H1 (cell line): ENCODE results near the gene HLA-DOB. TPM values are rescaled to one million over a fixed set of nuclear protein-coding genes. Genes with fewer than 3 reads are reported as not detected.

ENCODE experiments used
- CREB1 ChIP-seq: IDR thresholded peaks from 2 replicates; pipeline ENCODE4 v1.6.1; 2012; ENCODE audit warnings: inconsistent platforms
- NANOG ChIP-seq: IDR thresholded peaks from 2 replicates; pipeline ENCODE4 v1.6.1; 2011; ENCODE audit warnings: low read length, low read depth, mild to moderate bottlenecking, inconsistent platforms; ENCODE audit not compliant: insufficient read depth, poor library complexity, severe bottlenecking
- RNF2 ChIP-seq: fragments of 200-900, 300-1000 bp; sonication (generic); IDR thresholded peaks from 2 replicates; pipeline ENCODE4 v1.7.1; 2016; ENCODE audit warnings: borderline replicate concordance, low read depth, mild to moderate bottlenecking, antibody characterized with exemption, low read length; ENCODE audit not compliant: poor library complexity, severe bottlenecking; ENCODE audit errors: missing control alignments
- SP2 ChIP-seq: IDR thresholded peaks from 2 replicates; pipeline ENCODE4 v1.6.1; 2012; ENCODE audit warnings: mild to moderate bottlenecking, low read length, inconsistent platforms
- SUZ12 ChIP-seq: fragments of 200-600 bp; sonication (generic); IDR thresholded peaks from 2 replicates; pipeline ENCODE4 v1.6.1; 2012; ENCODE audit warnings: mild to moderate bottlenecking, inconsistent platforms, low read length, moderate library complexity, mixed read lengths
- polyA plus RNA-seq, 7 experiments: library from polyadenylated mRNA; depleted of rRNA in 3 of 7; stranded (reverse) in 5 of 7; unstranded in 2 of 7; fragments of >200 nt in 5 of 7; fragments of 200-250 nt in 2 of 7; gene quantifications; 1 replicate in 5 of 7; 2 replicates in 1 of 7; 4 replicates in 1 of 7; pipeline versions ENCODE4 v1.2.1 to v1.2.3, GENCODE V29; 2011 to 2013; ENCODE audit warnings: missing spikeins in 2 of 7, mixed read lengths in 2 of 7
- total RNA-seq: library from RNA; stranded (reverse); fragmentation: NEBNext Ultra II Directional; extraction: Animal tissue kit (Norgen Biotek cat#: 25700); gene quantifications from 2 replicates; pipeline ENCODE4 v1.2.1, GENCODE V29; 2021

The HLA-DOB gene
- total and polyA plus RNA-seq, 2 of the 8 experiments (the other 6 are each of a cell fraction or from before 2014, with no cell fraction given): 0.35 TPM; not detected in 1

DNA sequence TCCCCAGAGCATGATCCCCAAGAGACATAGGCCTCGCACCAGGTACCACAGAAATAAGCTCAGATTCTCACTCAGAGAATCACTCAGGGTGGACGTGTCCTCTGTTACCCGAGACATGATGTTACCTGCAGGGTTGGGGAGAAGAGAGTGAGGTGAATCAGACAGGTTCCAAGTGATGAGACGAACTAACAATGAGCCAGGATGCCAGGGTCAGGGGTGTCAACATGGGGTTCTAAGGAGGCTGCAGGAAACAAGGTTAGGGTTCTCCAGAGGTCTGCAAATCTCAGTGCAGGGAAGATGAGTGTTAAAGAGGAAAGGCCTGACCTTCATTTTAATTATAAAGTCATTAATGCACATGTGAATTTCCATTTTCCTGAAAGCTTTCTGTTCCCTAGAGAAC is 34.2 kb upstream of the HLA-DOB start (continued):
- TF ChIP-seq RNF2 (no peak), SP2 (no peak), SUZ12 (no peak), NANOG (no peak), CREB1 (no peak)
